ENCODE measurements around the gene PCDHGB2.
"Not testable (repeated sequence)": the region's sequence is repeated elsewhere in the genome, so short reads cannot be mapped to it uniquely, and the experiment has no call there.

The PCDHGB2 gene

GRCh38 chr5:141374627-141375026, 14.8 kb downstream of the PCDHGB2 start:
- FAIRE-seq (no peak), DNase-seq (ENCODE audit: insufficient read length) (no peak)
- no peak for TF ChIP-seq POLR2AphosphoS5 (IDR thresholded peaks at IDR 0.05; ENCODE audit: low read depth, low read length)
- TF ChIP-seq POLR2A (IDR thresholded peaks at IDR 0.05; ENCODE audit: low read depth, low read length) = no peak
- TF ChIP-seq TAF1 (IDR thresholded peaks at IDR 0.05; ENCODE audit: borderline replicate concordance, low read depth, low read length) = no peak

- FAIRE-seq; DNase-seq (ENCODE audit: insufficient read length): not testable (repeated sequence)
Measured at GRCh38 chr5:141375444-141376155, 15.8 kb downstream of the PCDHGB2 start.

GRCh38 chr5:141382469-141383294, 22.9 kb downstream of the PCDHGB2 start, which contains the start of gene PCDHGA7:
TSS of gene PCDHGA7 (plus strand) at chr5:141382742. CDS start at chr5:141382900, 158 bp downstream.
- DNase-seq (ENCODE audit: insufficient read length) = no peak
- no peak for FAIRE-seq
- TF ChIP-seq POLR2A (IDR thresholded peaks at IDR 0.05; ENCODE audit: low read depth, low read length) = no peak
- no peak for TF ChIP-seq TAF1 (IDR thresholded peaks at IDR 0.05; ENCODE audit: borderline replicate concordance, low read depth, low read length)
- no peak for TF ChIP-seq POLR2AphosphoS5 (IDR thresholded peaks at IDR 0.05; ENCODE audit: low read depth, low read length)

GRCh38 chr5:141383345-141383744, 23.6 kb downstream of the PCDHGB2 start:
- FAIRE-seq = no peak
- TF ChIP-seq POLR2A (IDR thresholded peaks at IDR 0.05; ENCODE audit: low read depth, low read length) = no peak
- no peak for TF ChIP-seq POLR2AphosphoS5 (IDR thresholded peaks at IDR 0.05; ENCODE audit: low read depth, low read length)
- TF ChIP-seq TAF1 (IDR thresholded peaks at IDR 0.05; ENCODE audit: borderline replicate concordance, low read depth, low read length) = no peak

GRCh38 chr5:141384471-141385267, 24.9 kb downstream of the PCDHGB2 start:
- FAIRE-seq = no peak
- no peak for DNase-seq (ENCODE audit: insufficient read length)
- no peak for TF ChIP-seq TAF1 (IDR thresholded peaks at IDR 0.05; ENCODE audit: borderline replicate concordance, low read depth, low read length)
- no peak for TF ChIP-seq POLR2AphosphoS5 (IDR thresholded peaks at IDR 0.05; ENCODE audit: low read depth, low read length)
- TF ChIP-seq POLR2A (IDR thresholded peaks at IDR 0.05; ENCODE audit: low read depth, low read length) = no peak

More at GRCh38 chr5:141383345-141383744, 23.6 kb downstream of the PCDHGB2 start:
- no peak for DNase-seq (ENCODE audit: insufficient read length)

GRCh38 chr5:141387557-141388311, 27.9 kb downstream of the PCDHGB2 start, which contains the start of gene PCDHGB4:
TSS of gene PCDHGB4 (plus strand) at chr5:141387698. CDS start at chr5:141387885, 187 bp downstream.
- FAIRE-seq = peak; percentile 82
- DNase-seq (ENCODE audit: insufficient read length) = not testable (repeated sequence)

GRCh38 chr5:141388661-141389060, 28.9 kb downstream of the PCDHGB2 start:
- FAIRE-seq (no peak), DNase-seq (ENCODE audit: insufficient read length) (no peak)
- no peak for TF ChIP-seq POLR2A (IDR thresholded peaks at IDR 0.05; ENCODE audit: low read depth, low read length)
- TF ChIP-seq POLR2AphosphoS5 (IDR thresholded peaks at IDR 0.05; ENCODE audit: low read depth, low read length) = no peak
- TF ChIP-seq TAF1 (IDR thresholded peaks at IDR 0.05; ENCODE audit: borderline replicate concordance, low read depth, low read length) = no peak

GRCh38 chr5:141389153-141390042, 29.6 kb downstream of the PCDHGB2 start:
- TF ChIP-seq POLR2AphosphoS5 (IDR thresholded peaks at IDR 0.05; ENCODE audit: low read depth, low read length) (no peak), TAF1 (IDR thresholded peaks at IDR 0.05; ENCODE audit: borderline replicate concordance, low read depth, low read length) (no peak), POLR2A (IDR thresholded peaks at IDR 0.05; ENCODE audit: low read depth, low read length) (no peak)
- no peak for DNase-seq (ENCODE audit: insufficient read length)
- no peak for FAIRE-seq

- DNase-seq (ENCODE audit: insufficient read length) = no peak
- no peak for TF ChIP-seq POLR2AphosphoS5 (IDR thresholded peaks at IDR 0.05; ENCODE audit: low read depth, low read length)
- no peak for TF ChIP-seq TAF1 (IDR thresholded peaks at IDR 0.05; ENCODE audit: borderline replicate concordance, low read depth, low read length)
- TF ChIP-seq POLR2A (IDR thresholded peaks at IDR 0.05; ENCODE audit: low read depth, low read length) = no peak
- FAIRE-seq = no peak
Measured at GRCh38 chr5:141392429-141393198, 32.8 kb downstream of the PCDHGB2 start, which contains the start of gene PCDHGA8. TSS of gene PCDHGA8 (plus strand) at chr5:141392633. CDS start at chr5:141392814, 181 bp downstream.
